Fibroblast of mammary gland (primary cell): ENCODE results near the gene LTK.
A peak's percentile ranks its signal among the peaks of the same experiment; 100 is the strongest.

ENCODE experiments used
- DNase-seq: peaks from one replicate; pipeline ENCODE4 v3.0.0-alpha.2; 2010; ENCODE audit warnings: low read depth
- H3K4me3 ChIP-seq: 2 replicates; pipeline ENCODE4 v1.5.1; 2011; ENCODE audit warnings: low read depth, mild to moderate bottlenecking, low read length, moderate library complexity; ENCODE audit not compliant: control insufficient read depth
- CTCF ChIP-seq: conservative IDR thresholded peaks from 2 replicates; pipeline ENCODE4 v1.5.1; 2011; ENCODE audit warnings: low read depth, low read length, inconsistent platforms; ENCODE audit not compliant: control insufficient read depth, insufficient read depth

Gene LTK

GRCh38 chr15:41559239-41559782 is 45.7 kb upstream of the LTK start:
- TF ChIP-seq CTCF = no peak
- DNase-seq = no peak
- peak overlapping the region; percentile 61 for H3K4me3 ChIP-seq

- peak within 1 kb of the TSS; percentile 61 for H3K4me3 ChIP-seq
- no peak for DNase-seq
- no peak for TF ChIP-seq CTCF
These were observed 45.0 kb upstream of the LTK start, which contains the start of gene TYRO3 for GRCh38 chr15:41558400-41559238. Gene TYRO3 (plus strand): TSS chr15:41559212. CDS start chr15:41559258, 46 bp downstream.

GRCh38 chr15:41557673-41558399 is 44.2 kb upstream of the LTK start:
- peak; percentile 66 for DNase-seq
- peak; percentile 86 for TF ChIP-seq CTCF
- H3K4me3 ChIP-seq = peak overlapping the region; percentile 47

- no peak overlapping the region for H3K4me3 ChIP-seq
- no peak for TF ChIP-seq CTCF
- no peak for DNase-seq
These were observed 43.0 kb upstream of the LTK start for GRCh38 chr15:41556677-41557076.

- TF ChIP-seq CTCF = no peak
- DNase-seq = no peak
- no peak overlapping the region for H3K4me3 ChIP-seq
These were observed 41.3 kb upstream of the LTK start for GRCh38 chr15:41554915-41555314.

- no peak for TF ChIP-seq CTCF
- no peak overlapping the region for H3K4me3 ChIP-seq
- no peak for DNase-seq
These were observed 40.7 kb upstream of the LTK start for GRCh38 chr15:41554343-41554742.
